PC-3 (cell line): Measurements from ENCODE around the gene BPIFB4. TPM values are rescaled to one million over a fixed set of nuclear protein-coding genes. Genes with fewer than 3 reads are reported as not detected.
A peak's percentile ranks its signal among the peaks of the same experiment; 100 is the strongest.
"Not testable (repeated sequence)": the region's sequence is repeated elsewhere in the genome, so short reads cannot be mapped to it uniquely, and the experiment has no call there.

Experiments
- ATAC-seq: fragments of 200-7000 bp; cut with Tn5 transposase; 2 replicates; pipeline ENCODE4 v1.9.1; 2020; ENCODE audit warnings: mild to moderate bottlenecking, moderate library complexity
- BruUV-seq: library from RNA; stranded (reverse); fragments of 400-500 nt; replicated peaks from 2 replicates; lab custom pipeline; 2021; lab: Mats Ljungman, UMichigan
- CTCF ChIA-PET: fragments of 300-600 bp; sonication (Branson Sonifier 250); formaldehyde crosslinking; loops from one replicate; lab custom pipeline; 2022; ENCODE audit warnings: antibody characterized with exemption; lab: Charles Lee
- POLR2A ChIA-PET: fragments of 300-600 bp; sonication (Branson Sonifier 250); formaldehyde crosslinking; loops from one replicate; lab custom pipeline; 2022; ENCODE audit warnings: antibody characterized with exemption; ENCODE audit not compliant: unreplicated experiment; lab: Charles Lee
- DNase-seq: peaks from one replicate; pipeline ENCODE4 v3.0.0-alpha.2; 2015
- H2AFZ ChIP-seq: fragments of 300-600 bp; sonication (generic); 2 replicates; pipeline ENCODE4 v1.6.0; 2016; ENCODE audit warnings: antibody characterized with exemption, low read length
- H3F3A ChIP-seq: fragments of 300-600 bp; sonication (generic); one replicate; pipeline ENCODE4 v1.6.0; 2017; ENCODE audit warnings: antibody characterized with exemption, low read length, control low read depth, mild to moderate bottlenecking; ENCODE audit not compliant: unreplicated experiment
- H3K27ac ChIP-seq: fragments of 300-600 bp; sonication (generic); 2 replicates; pipeline ENCODE4 v1.5.1; 2016; ENCODE audit warnings: mild to moderate bottlenecking, low read length
- H3K27me3 ChIP-seq: fragments of 300-600 bp; sonication (generic); 2 replicates; pipeline ENCODE4 v1.6.1; 2016; ENCODE audit warnings: low read length, mixed read lengths
- H3K36me3 ChIP-seq: fragments of 300-600 bp; sonication (generic); 2 replicates; pipeline ENCODE4 v1.6.1; 2016; ENCODE audit warnings: low read depth, mixed run types, low read length, mixed read lengths
- H3K4me1 ChIP-seq: fragments of 300-600 bp; sonication (generic); 2 replicates; pipeline ENCODE4 v1.5.1; 2016; ENCODE audit warnings: low read length; ENCODE audit not compliant: insufficient read depth
- H3K4me2 ChIP-seq: fragments of 300-600 bp; sonication (generic); 2 replicates; pipeline ENCODE4 v1.6.0; 2016; ENCODE audit warnings: low read length
- H3K4me3 ChIP-seq: fragments of 300-600 bp; sonication (generic); 2 replicates; pipeline ENCODE4 v1.5.1; 2016; ENCODE audit warnings: mild to moderate bottlenecking, low read length, mixed read lengths
- H3K79me2 ChIP-seq: fragments of 300-600 bp; sonication (generic); 2 replicates; pipeline ENCODE4 v1.6.1; 2017; ENCODE audit warnings: low read length, mixed read lengths
- H3K9ac ChIP-seq: fragments of 300-600 bp; sonication (generic); 2 replicates; pipeline ENCODE4 v1.6.0; 2016; ENCODE audit warnings: mild to moderate bottlenecking, low read length
- H3K9me2 ChIP-seq: fragments of 300-600 bp; sonication (generic); replicated peaks from 2 replicates; pipeline ENCODE4 v1.6.1; 2016; ENCODE audit warnings: mixed run types, low read length, mixed read lengths
- H3K9me3 ChIP-seq: fragments of 300-600 bp; sonication (generic); 2 replicates; pipeline ENCODE4 v1.6.1; 2016; ENCODE audit warnings: low read length, mixed read lengths
- H4K20me1 ChIP-seq: fragments of 300-600 bp; sonication (generic); 2 replicates; pipeline ENCODE4 v1.6.1; 2016; ENCODE audit warnings: low read length, mixed read lengths
- EZH2 ChIP-seq: fragments of 300-600 bp; sonication (generic); IDR thresholded peaks from one replicate; pipeline ENCODE4 v1.6.1; 2017; ENCODE audit warnings: antibody characterized with exemption, mild to moderate bottlenecking, low read length; ENCODE audit not compliant: unreplicated experiment
- EZH2phosphoT487 ChIP-seq: fragments of 300-600 bp; sonication (generic); IDR thresholded peaks from 2 replicates; pipeline ENCODE4 v1.6.1; 2018; ENCODE audit warnings: mild to moderate bottlenecking, antibody characterized with exemption, low read length, borderline replicate concordance
- intact Hi-C: fragments of 100-400 bp; cut with micrococcal nuclease; formaldehyde crosslinking; loops from 2 replicates; pipeline ENCODE4 v1.9.0; 2023
- total RNA-seq: library from RNA; depleted of rRNA; stranded (reverse); fragments of >200 nt; gene quantifications from 2 replicates; pipeline ENCODE4 v1.2.3, GENCODE V29; 2014
- TF ChIP-seq, protein P1 (sequence below): fragments of 300-600 bp; sonication (generic); conservative IDR thresholded peaks from 2 replicates; pipeline ENCODE4 v1.5.1; 2017; ENCODE audit warnings: antibody characterized with exemption, low read depth, mild to moderate bottlenecking, low read length

BPIFB4 gene
- total RNA-seq, 1 experiment from 2014 or later: not detected

DNA sequence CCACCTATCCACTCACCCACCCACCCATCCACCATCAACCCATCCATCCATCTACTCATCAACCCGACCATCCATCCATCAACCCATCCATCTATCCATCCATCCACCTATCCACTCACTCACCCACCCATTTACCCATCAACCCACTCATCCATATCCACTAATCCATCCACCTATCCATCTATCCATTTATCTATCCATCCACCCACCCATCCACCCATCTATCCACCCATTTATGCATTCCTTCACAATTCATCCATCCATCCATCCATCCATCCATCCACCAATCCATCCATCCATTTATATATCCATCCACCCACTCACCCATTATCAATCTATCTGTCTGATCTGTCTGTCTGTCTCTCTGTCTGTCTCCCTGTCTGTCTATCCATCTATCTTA is 14.1 kb downstream of the BPIFB4 start:
- ChIA-PET POLR2A (no interaction called here), CTCF (no interaction called here)
- H3K36me3 ChIP-seq: no peaks in the 10 kb centered on the region; the same call in 1 of the 2 replicates
- no peak overlapping the region for H3K4me2 ChIP-seq
- no peaks in the 10 kb centered on the region for H3K9me2 ChIP-seq
- no peaks in the 10 kb centered on the region for H3K79me2 ChIP-seq
- intact Hi-C loops: loop anchor here (10.0 kb wide), 1 partner anchor 299 kb away; no protein-coding TSS in a partner anchor
- no peaks in the 10 kb centered on the region for H3K4me1 ChIP-seq
- no peak for DNase-seq
- H4K20me1 ChIP-seq: no peaks in the 10 kb centered on the region
- H3K27ac ChIP-seq: no peak overlapping the region
- no TSS peak for BruUV-seq
- H3K27me3 ChIP-seq: peaks cover 20% of the 10 kb centered on the region
- no peak overlapping the region for H3K9ac ChIP-seq
- no peak for ATAC-seq
- no peak overlapping the region for H3K4me3 ChIP-seq
- H3K9me3 ChIP-seq: no peaks in the 10 kb centered on the region
- no peak overlapping the region for H2AFZ ChIP-seq
- TF ChIP-seq EZH2phosphoT487 (no peak), EZH2 (no peak)
- TF ChIP-seq, protein P1, sequence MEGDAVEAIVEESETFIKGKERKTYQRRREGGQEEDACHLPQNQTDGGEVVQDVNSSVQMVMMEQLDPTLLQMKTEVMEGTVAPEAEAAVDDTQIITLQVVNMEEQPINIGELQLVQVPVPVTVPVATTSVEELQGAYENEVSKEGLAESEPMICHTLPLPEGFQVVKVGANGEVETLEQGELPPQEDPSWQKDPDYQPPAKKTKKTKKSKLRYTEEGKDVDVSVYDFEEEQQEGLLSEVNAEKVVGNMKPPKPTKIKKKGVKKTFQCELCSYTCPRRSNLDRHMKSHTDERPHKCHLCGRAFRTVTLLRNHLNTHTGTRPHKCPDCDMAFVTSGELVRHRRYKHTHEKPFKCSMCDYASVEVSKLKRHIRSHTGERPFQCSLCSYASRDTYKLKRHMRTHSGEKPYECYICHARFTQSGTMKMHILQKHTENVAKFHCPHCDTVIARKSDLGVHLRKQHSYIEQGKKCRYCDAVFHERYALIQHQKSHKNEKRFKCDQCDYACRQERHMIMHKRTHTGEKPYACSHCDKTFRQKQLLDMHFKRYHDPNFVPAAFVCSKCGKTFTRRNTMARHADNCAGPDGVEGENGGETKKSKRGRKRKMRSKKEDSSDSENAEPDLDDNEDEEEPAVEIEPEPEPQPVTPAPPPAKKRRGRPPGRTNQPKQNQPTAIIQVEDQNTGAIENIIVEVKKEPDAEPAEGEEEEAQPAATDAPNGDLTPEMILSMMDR: no peak
- no peaks in the 10 kb centered on the region for H3F3A ChIP-seq

DNA sequence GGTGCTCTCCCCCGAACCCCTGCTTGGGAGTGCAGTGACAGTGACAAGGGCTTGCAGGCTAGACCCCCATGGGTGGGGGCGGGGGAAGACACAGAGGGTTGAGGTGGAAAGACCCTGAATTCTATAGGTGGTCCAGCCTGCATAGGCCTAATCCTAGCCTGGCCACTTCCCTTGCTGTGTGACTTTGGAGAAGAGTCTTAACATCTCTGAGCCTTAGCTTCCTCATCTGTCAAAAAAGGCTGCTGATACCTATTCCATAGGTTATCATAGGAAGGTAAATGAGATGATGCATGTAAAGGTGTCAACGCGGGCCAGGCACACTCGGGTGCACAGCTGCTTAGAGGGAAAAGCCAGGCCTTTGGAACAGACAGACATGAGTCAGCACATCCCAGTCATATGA is 15.8 kb downstream of the BPIFB4 start:
- Histone ChIP-seq H3K27me3 (0 out of 2 replicates have a peak, but pooled peaks cover 3% of the 10 kb centered on the region), H3K36me3 (no peaks in the 10 kb centered on the region; the same call in 1 of the 2 replicates), H3K27ac (no peak overlapping the region), H3K9me2 (no peaks in the 10 kb centered on the region), H3K4me2 (no peak overlapping the region), H3K79me2 (no peaks in the 10 kb centered on the region), H3K4me1 (no peaks in the 10 kb centered on the region), H3K9ac (no peak overlapping the region), H3F3A (no peaks in the 10 kb centered on the region), H3K4me3 (no peak overlapping the region), H2AFZ (no peak overlapping the region), H3K9me3 (no peaks in the 10 kb centered on the region), H4K20me1 (no peaks in the 10 kb centered on the region)
- BruUV-seq: no TSS peak
- no peak for DNase-seq
- ChIA-PET CTCF (no interaction called here), POLR2A (no interaction called here)
- no peak for ATAC-seq
- intact Hi-C loops: loop anchor here (10.0 kb wide), 1 partner anchor 300 kb away; no protein-coding TSS in a partner anchor
- TF ChIP-seq EZH2phosphoT487 (no peak), EZH2 (no peak)
- TF ChIP-seq, protein P1: no peak

- intact Hi-C loops: loop anchor here (1.0 to 10.0 kb wide), 3 partner anchors 115 to 301 kb away; no protein-coding TSS in a partner anchor
- H3K27me3 ChIP-seq, H3K4me3 ChIP-seq, H3K79me2 ChIP-seq, H3K4me2 ChIP-seq, BruUV-seq, H3K27ac ChIP-seq, H3K9me3 ChIP-seq, POLR2A ChIA-PET, H3K9ac ChIP-seq, H3F3A ChIP-seq, H3K9me2 ChIP-seq, H2AFZ ChIP-seq, H4K20me1 ChIP-seq, H3K4me1 ChIP-seq, H3K36me3 ChIP-seq: not testable (repeated sequence)
- ATAC-seq: peak; percentile 88
- peak; percentile 79 for DNase-seq
- TF ChIP-seq, protein P1: peak; percentile 95
- CTCF ChIA-PET: interaction anchor here (0.6 to 1.1 kb wide), 4 partner anchors 90 to 1102 kb away, joined by 3 to 6 read pairs (median 4); no protein-coding TSS in a partner anchor
Observed at GRCh38 chr20:33095902-33096584, 16.6 kb downstream of the BPIFB4 start.
